GM12873 (cell line): ENCODE measurements around the gene NSD1.

Experiments used
- TF ChIP-seq, protein P1 (sequence below): IDR thresholded peaks from 2 replicates; pipeline ENCODE4 v1.5.1; 2012; ENCODE audit warnings: low read depth, mild to moderate bottlenecking, moderate library complexity, low read length, control low read depth; ENCODE audit not compliant: insufficient read depth; ENCODE audit errors: missing control alignments

NSD1 gene

GRCh38 chr5:177290816-177291596 is 157.4 kb downstream of the NSD1 start:
- TF ChIP-seq, protein P1, sequence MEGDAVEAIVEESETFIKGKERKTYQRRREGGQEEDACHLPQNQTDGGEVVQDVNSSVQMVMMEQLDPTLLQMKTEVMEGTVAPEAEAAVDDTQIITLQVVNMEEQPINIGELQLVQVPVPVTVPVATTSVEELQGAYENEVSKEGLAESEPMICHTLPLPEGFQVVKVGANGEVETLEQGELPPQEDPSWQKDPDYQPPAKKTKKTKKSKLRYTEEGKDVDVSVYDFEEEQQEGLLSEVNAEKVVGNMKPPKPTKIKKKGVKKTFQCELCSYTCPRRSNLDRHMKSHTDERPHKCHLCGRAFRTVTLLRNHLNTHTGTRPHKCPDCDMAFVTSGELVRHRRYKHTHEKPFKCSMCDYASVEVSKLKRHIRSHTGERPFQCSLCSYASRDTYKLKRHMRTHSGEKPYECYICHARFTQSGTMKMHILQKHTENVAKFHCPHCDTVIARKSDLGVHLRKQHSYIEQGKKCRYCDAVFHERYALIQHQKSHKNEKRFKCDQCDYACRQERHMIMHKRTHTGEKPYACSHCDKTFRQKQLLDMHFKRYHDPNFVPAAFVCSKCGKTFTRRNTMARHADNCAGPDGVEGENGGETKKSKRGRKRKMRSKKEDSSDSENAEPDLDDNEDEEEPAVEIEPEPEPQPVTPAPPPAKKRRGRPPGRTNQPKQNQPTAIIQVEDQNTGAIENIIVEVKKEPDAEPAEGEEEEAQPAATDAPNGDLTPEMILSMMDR = no peak

DNA sequence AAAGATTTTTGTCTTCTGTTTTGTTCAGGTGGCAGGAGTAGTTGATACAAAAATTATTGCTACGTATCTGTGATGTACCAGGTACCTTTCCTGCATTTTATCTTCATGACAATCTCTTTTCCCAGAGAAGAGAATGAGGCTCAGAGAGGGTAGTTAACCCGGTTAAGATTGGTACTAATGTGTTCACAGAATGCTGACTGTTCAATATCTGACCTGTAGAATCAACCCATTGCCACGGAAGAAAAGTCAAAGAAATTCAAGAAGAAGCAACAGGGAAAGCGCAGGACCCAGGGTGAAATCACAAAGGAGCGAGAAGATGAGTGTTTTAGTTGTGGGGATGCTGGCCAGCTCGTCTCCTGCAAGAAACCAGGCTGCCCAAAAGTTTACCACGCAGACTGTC is 158.2 kb downstream of the NSD1 start:
- TF ChIP-seq, protein P1 = no peak

DNA sequence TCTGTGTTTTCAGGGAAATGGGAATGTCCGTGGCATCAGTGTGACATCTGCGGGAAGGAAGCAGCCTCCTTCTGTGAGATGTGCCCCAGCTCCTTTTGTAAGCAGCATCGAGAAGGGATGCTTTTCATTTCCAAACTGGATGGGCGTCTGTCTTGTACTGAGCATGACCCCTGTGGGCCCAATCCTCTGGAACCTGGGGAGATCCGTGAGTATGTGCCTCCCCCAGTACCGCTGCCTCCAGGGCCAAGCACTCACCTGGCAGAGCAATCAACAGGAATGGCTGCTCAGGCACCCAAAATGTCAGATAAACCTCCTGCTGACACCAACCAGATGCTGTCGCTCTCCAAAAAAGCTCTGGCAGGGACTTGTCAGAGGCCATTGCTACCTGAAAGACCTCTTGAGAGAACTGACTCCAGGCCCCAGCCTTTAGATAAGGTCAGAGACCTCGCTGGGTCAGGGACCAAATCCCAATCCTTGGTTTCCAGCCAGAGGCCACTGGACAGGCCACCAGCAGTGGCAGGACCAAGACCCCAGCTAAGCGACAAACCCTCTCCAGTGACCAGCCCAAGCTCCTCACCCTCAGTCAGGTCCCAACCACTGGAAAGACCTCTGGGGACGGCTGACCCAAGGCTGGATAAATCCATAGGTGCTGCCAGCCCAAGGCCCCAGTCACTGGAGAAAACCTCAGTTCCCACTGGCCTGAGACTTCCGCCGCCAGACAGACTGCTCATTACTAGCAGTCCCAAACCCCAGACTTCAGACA is 160.4 kb downstream of the NSD1 start:
- TF ChIP-seq, protein P1 = no peak

GRCh38 chr5:177294632-177295031 is 161.1 kb downstream of the NSD1 start:
- TF ChIP-seq, protein P1 = no peak

DNA sequence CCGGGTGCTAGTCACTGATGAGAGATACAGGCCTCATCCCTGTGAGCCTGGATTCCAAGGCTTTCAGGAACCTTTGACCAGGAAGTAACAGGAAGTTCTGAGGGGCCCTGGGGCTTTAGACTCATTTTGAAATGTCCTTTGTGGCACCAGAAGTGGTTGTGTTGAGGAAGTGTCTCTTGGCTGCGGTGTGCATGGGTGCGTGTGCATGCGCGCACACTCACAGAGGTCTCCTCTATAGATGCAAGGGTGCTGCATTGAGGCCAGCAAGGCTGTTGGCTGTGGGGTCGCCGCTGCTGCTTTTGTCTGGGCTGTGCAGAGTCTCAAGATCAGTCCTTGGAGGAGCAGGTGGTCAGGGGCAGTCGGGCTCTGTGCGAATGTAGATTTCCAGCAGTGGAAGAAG is 162.4 kb downstream of the NSD1 start:
- TF ChIP-seq, protein P1 = no peak

- TF ChIP-seq, protein P1 = no peak
These were observed 163.0 kb downstream of the NSD1 start for GRCh38 chr5:177296581-177296980.

- TF ChIP-seq, protein P1 = no peak
These were observed 164.3 kb downstream of the NSD1 start for GRCh38 chr5:177297922-177298321.
